Stimulated activated CD4-positive, alpha-beta T cell treated with anti-CD3 and anti-CD28 coated beads, Interleukin-2, amount 100 ng/mL, for 4 hours (primary cell): Measurements from ENCODE around the gene KBTBD13.

Experiments
- DNase-seq: peaks from one replicate; pipeline ENCODE4 v3.0.0-alpha.2; 2020; ENCODE audit warnings: low read depth

KBTBD13 gene

GRCh38 chr15:65051266-65051665, 25.3 kb upstream of the KBTBD13 start:
- no peak for DNase-seq

GRCh38 chr15:65052956-65053355, 23.6 kb upstream of the KBTBD13 start:
- no peak for DNase-seq

- DNase-seq = peak; percentile 14
Measured at GRCh38 chr15:65054333-65055200, 22.0 kb upstream of the KBTBD13 start.

- no peak for DNase-seq
Measured at GRCh38 chr15:65055201-65055870, 21.2 kb upstream of the KBTBD13 start.

- DNase-seq = no peak
Measured at GRCh38 chr15:65056106-65056505, 20.4 kb upstream of the KBTBD13 start.

GRCh38 chr15:65056868-65057548, 19.5 kb upstream of the KBTBD13 start:
- DNase-seq = no peak

- no peak for DNase-seq
Measured at GRCh38 chr15:65057549-65057940, 19.0 kb upstream of the KBTBD13 start.

- DNase-seq = no peak
Measured at GRCh38 chr15:65058394-65059368, 17.9 kb upstream of the KBTBD13 start.

- DNase-seq = no peak
Measured at GRCh38 chr15:65059369-65059750, 17.2 kb upstream of the KBTBD13 start.

- no peak for DNase-seq
Measured at GRCh38 chr15:65059931-65060596, 16.5 kb upstream of the KBTBD13 start.

GRCh38 chr15:65060641-65061397, 15.7 kb upstream of the KBTBD13 start:
- DNase-seq = no peak

- no peak for DNase-seq
Measured at GRCh38 chr15:65062061-65062460, 14.5 kb upstream of the KBTBD13 start.

- no peak for DNase-seq
Measured at GRCh38 chr15:65062726-65063125, 13.8 kb upstream of the KBTBD13 start.

- DNase-seq = no peak
Measured at GRCh38 chr15:65066001-65066634, 10.4 kb upstream of the KBTBD13 start.

- no peak for DNase-seq
Measured at GRCh38 chr15:65066635-65067316, 9.8 kb upstream of the KBTBD13 start.

- no peak for DNase-seq
Measured at GRCh38 chr15:65067317-65067644, 9.3 kb upstream of the KBTBD13 start.

- DNase-seq = no peak
Measured at GRCh38 chr15:65067645-65068402, 8.7 kb upstream of the KBTBD13 start, which contains the start of gene RASL12. RASL12 (minus strand) TSS chr15:65067991; CDS start chr15:65067835, 156 bp downstream.

- DNase-seq = no peak
Measured at GRCh38 chr15:65068403-65068788, 8.2 kb upstream of the KBTBD13 start.

GRCh38 chr15:65069179-65069578, 7.4 kb upstream of the KBTBD13 start:
- DNase-seq = no peak
